ENCODE results near the gene LRMDA. TPM values are rescaled to one million over a fixed set of nuclear protein-coding genes. Genes with fewer than 3 reads are reported as not detected.

LRMDA gene
- total RNA-seq, 2 experiments from 2014 or later, result not detected

DNA sequence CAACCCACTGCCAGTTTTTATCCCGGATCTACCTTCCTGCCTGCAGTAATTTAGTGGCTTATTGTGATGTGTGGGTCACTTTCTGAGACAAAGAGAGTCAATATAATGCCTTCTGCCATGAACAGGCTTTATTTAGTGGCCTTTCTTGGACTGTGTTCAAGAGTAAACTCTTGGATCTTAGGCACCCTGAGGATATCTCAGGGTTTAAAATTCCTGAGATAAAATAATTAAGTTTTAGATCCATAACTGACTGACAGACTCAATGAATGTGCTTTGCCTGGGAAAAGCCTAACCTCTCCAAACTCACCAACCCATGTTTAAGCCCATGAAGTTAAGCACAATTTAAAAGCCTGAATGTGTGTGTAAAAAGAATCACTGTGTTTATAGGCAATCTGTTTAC is 564.3 kb downstream of the LRMDA start:
- ChIA-PET CTCF (ENCODE audit: unreplicated experiment) (no interaction called here), POLR2A (no interaction called here)
- H3K9me2 ChIP-seq (ENCODE audit: insufficient read depth, low read length), result no peaks in the 10 kb centered on the region
- no peaks in the 10 kb centered on the region for H3K79me2 ChIP-seq (ENCODE audit: insufficient read depth, low read depth, low read length)
- no peak overlapping the region for H3K27ac ChIP-seq (ENCODE audit: low read depth, low read length, poor library complexity, severe bottlenecking)
- TF ChIP-seq EZH2phosphoT487 (IDR thresholded peaks at IDR 0.05; ENCODE audit: borderline replicate concordance, low read depth, low read length), result no peak
- TF ChIP-seq CTCF (conservative IDR thresholded peaks at IDR 0.05; ENCODE audit: low read length), result no peak
- H3K9me3 ChIP-seq (ENCODE audit: low read length), result no peaks in the 10 kb centered on the region
- intact Hi-C loops (cut with micrococcal nuclease; ENCODE audit: unreplicated experiment), result no loop called here
- DNase-seq (ENCODE audit: low spot score), result no peak
- H2AFZ ChIP-seq (ENCODE audit: low read length), result no peak overlapping the region
- no peaks in the 10 kb centered on the region for H4K20me1 ChIP-seq (ENCODE audit: insufficient read depth, low read length)
- BruUV-seq (replicated peaks), result no TSS peak
- H3K4me2 ChIP-seq (ENCODE audit: low read length), result no peak overlapping the region
- no peaks in the 10 kb centered on the region for H3K36me3 ChIP-seq (ENCODE audit: insufficient read depth, low read length)
- no peak overlapping the region for H3K4me3 ChIP-seq (ENCODE audit: low read depth, low read length, poor library complexity, severe bottlenecking)
- no peaks in the 10 kb centered on the region for H3K4me1 ChIP-seq (ENCODE audit: insufficient read depth, low read length, poor library complexity, severe bottlenecking)

GRCh38 chr10:75999001-75999400 is 567.6 kb downstream of the LRMDA start:
- no peak overlapping the region for H2AFZ ChIP-seq (ENCODE audit: low read length)
- no peaks in the 10 kb centered on the region for H3K79me2 ChIP-seq (ENCODE audit: insufficient read depth, low read depth, low read length)
- no peak overlapping the region for H3K27ac ChIP-seq (ENCODE audit: low read depth, low read length, poor library complexity, severe bottlenecking)
- BruUV-seq (replicated peaks), result no TSS peak
- H4K20me1 ChIP-seq (ENCODE audit: insufficient read depth, low read length), result no peaks in the 10 kb centered on the region
- no peak overlapping the region for H3K4me3 ChIP-seq (ENCODE audit: low read depth, low read length, poor library complexity, severe bottlenecking)
- ChIA-PET POLR2A (no interaction called here), CTCF (ENCODE audit: unreplicated experiment) (no interaction called here)
- no peaks in the 10 kb centered on the region for H3K9me2 ChIP-seq (ENCODE audit: insufficient read depth, low read length)
- no peaks in the 10 kb centered on the region for H3K36me3 ChIP-seq (ENCODE audit: insufficient read depth, low read length)
- no peak for DNase-seq (ENCODE audit: low spot score)
- H3K4me2 ChIP-seq (ENCODE audit: low read length), result no peak overlapping the region
- H3K4me1 ChIP-seq (ENCODE audit: insufficient read depth, low read length, poor library complexity, severe bottlenecking), result no peaks in the 10 kb centered on the region
- no peak for TF ChIP-seq EZH2phosphoT487 (IDR thresholded peaks at IDR 0.05; ENCODE audit: borderline replicate concordance, low read depth, low read length)
- TF ChIP-seq CTCF (conservative IDR thresholded peaks at IDR 0.05; ENCODE audit: low read length), result no peak
- H3K9me3 ChIP-seq (ENCODE audit: low read length), result no peaks in the 10 kb centered on the region
- intact Hi-C loops (cut with micrococcal nuclease; ENCODE audit: unreplicated experiment), result no loop called here

- Histone ChIP-seq H3K4me2 (ENCODE audit: low read length) (no peak overlapping the region), H3K27ac (ENCODE audit: low read depth, low read length, poor library complexity, severe bottlenecking) (no peak overlapping the region), H3K36me3 (ENCODE audit: insufficient read depth, low read length) (no peaks in the 10 kb centered on the region), H3K79me2 (ENCODE audit: insufficient read depth, low read depth, low read length) (no peaks in the 10 kb centered on the region), H2AFZ (ENCODE audit: low read length) (no peak overlapping the region), H4K20me1 (ENCODE audit: insufficient read depth, low read length) (no peaks in the 10 kb centered on the region), H3K9me3 (ENCODE audit: low read length) (no peaks in the 10 kb centered on the region), H3K9me2 (ENCODE audit: insufficient read depth, low read length) (no peaks in the 10 kb centered on the region), H3K4me1 (ENCODE audit: insufficient read depth, low read length, poor library complexity, severe bottlenecking) (no peaks in the 10 kb centered on the region), H3K4me3 (ENCODE audit: low read depth, low read length, poor library complexity, severe bottlenecking) (no peak overlapping the region)
- POLR2A ChIA-PET, result no interaction called here
- intact Hi-C loops (cut with micrococcal nuclease; ENCODE audit: unreplicated experiment), result no loop called here
- CTCF ChIA-PET (ENCODE audit: unreplicated experiment), result no interaction called here
- no peak for DNase-seq (ENCODE audit: low spot score)
- TF ChIP-seq EZH2phosphoT487 (IDR thresholded peaks at IDR 0.05; ENCODE audit: borderline replicate concordance, low read depth, low read length) (no peak), CTCF (conservative IDR thresholded peaks at IDR 0.05; ENCODE audit: low read length) (no peak)
- BruUV-seq (replicated peaks), result no TSS peak
Observed at GRCh38 chr10:75999515-76000209, 568.2 kb downstream of the LRMDA start.

All from OCI-LY7 (cell line).